GOT3 (cell line): Measurements from ENCODE around the gene NUP43.
"Not testable (repeated sequence)": the region's sequence is repeated elsewhere in the genome, so short reads cannot be mapped to it uniquely, and the experiment has no call there.

Experiments used
- DNase-seq: peaks from one replicate; lab custom pipeline; 2025; ENCODE audit warnings: mixed read lengths; lab: John Stamatoyannopoulos, UW

Gene NUP43

DNA sequence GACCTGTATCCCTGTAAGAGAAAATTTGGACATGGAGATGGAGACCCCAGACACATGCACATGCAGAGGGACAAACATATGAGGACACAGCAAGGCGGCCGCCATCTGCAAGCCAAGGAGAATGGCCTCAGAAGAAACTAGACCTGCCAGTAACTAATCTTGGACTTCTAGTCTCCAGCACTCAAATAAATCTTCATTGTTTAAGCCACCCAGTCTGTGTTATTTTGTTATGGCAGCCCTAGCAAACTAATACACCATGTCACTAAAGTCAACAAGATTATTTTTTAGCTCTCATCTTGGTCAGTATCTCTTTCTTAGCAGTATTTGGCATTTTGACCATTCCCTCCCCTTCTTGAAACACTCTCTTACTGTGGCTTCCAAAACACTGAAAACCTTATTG is 55.1 kb downstream of the NUP43 start:
- DNase-seq: no peak

DNA sequence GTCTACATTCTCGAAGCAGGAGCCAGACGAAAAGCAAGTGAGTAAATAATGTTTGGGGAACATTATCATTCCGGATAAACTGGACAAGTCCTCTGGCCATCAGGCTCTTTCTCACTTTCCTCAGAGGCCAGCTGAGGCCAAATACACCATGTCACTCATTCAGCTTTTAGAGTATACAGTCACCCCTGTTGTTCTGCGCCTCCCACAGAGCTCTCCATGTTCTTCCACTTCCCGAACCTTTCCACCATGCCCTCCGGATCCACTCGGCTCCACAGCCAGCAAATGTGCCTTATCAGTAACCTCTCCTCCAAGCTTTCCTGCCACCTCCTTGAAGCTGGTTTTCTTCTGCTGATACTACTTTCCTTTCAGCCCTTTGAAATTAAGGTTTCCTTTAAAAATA is 60.1 kb downstream of the NUP43 start:
- DNase-seq: no peak

DNA sequence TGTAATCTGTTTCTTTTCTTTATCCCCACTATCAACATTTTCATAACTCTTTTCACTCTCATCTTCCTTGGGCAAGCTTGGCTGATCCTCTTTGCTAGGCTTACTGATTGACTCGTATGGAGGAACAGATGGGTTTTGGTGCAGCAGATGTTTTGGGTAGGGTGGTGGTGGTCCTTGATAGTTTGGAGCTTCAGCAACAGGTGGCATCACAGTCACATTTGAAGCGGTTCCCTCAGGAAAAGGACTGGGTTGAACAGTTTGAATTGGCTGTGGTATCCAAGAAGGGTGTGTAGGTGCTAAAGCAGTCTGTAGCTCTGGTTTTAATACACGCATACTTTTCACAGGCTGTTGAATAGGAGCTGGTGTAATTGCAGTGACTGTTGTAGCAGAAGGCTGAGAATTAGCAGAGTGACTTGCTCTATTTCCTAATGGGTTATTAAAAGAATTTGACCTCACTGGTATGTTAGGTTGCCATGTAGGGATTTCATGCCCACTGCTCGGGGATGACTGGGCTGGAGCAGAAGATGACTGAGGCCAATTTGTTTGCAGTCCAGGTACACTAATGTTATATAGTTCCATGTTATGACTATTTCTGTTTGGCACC is 63.0 kb downstream of the NUP43 start:
- DNase-seq: no peak

DNA sequence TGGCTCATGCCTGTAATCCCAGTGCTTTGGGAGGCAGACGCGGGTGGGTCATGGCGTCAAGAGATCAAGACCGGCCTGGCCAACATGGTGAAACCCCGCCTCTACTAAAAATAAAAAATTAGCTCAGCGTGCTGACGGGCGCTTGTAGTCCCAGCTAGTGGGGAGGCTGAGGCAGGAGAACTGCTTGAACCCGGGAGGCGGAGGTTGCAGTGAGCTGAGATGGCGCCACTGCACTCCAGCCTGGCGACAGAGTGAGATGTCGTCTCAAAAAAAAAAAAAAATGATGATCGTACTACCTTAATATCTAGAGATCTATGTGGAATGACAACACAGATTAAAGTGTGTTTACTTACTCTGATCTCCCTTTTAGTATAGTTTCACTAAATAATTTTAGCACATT is 64.5 kb downstream of the NUP43 start:
- not testable (repeated sequence) for DNase-seq

DNA sequence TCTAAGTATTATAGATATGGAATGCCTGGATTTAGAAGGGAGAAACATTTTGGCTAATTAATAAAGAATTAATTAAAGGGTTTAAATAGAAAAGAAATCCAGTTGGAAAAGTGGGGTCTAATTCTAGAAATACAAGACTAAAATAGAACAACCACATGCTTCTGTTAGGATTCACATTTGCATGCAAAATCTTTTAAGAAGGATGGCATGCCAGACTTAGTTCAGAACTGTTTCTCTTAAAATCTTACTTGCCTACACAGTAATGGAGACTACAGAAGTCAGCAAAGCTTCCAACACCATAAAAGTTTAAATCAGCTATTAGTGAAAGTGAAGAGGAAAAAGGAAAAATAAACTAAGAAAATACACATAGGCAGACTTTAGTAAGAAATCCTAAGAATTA is 65.1 kb downstream of the NUP43 start:
- no peak for DNase-seq

DNA sequence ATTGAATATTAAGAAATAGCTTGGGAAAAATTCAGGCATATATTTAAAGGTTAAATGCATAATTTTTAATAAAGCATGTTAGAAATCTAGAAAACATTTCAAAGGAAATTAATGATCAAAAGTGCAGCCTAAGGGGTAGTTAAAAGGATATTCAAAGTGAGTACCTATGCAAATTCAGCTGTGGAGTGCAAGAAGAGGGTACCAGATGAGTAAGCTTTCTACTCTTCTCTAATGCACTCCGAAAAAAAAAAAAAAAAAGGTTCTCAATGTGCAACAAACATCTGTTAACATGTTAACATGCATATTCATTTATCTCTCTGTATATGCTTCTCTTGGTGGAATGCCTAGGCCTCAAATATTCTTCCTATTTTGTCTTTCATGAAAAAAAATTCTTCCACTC is 65.8 kb downstream of the NUP43 start:
- DNase-seq: no peak
